SK-N-SH treated with all-trans-retinoic acid at 6 μM for 48 hours (cell line): ENCODE data around the gene CHST13.

Source experiments
- ATAC-seq: fragments of 200-7000 bp; cut with Tn5 transposase; 3 replicates; pipeline ENCODE4 v1.9.1; 2020; ENCODE audit warnings: mild to moderate bottlenecking, moderate library complexity
- ARNTL ChIP-seq: fragments of 450-650 bp; formaldehyde crosslinking; IDR thresholded peaks from 2 replicates; pipeline ENCODE4 v1.5.0; 2020; ENCODE audit warnings: low read depth, mild to moderate bottlenecking, moderate library complexity, borderline replicate concordance
- BACH2 ChIP-seq: fragments of 250-450 bp; sonication (Bioruptor Pico); IDR thresholded peaks from 2 replicates; pipeline ENCODE4 v1.9.0; 2021; ENCODE audit warnings: mild to moderate bottlenecking, borderline replicate concordance
- CSDC2 ChIP-seq: fragments of 250-450 bp; sonication (Bioruptor Pico); IDR thresholded peaks from 2 replicates; pipeline ENCODE4 v1.5.0; 2020; ENCODE audit warnings: mild to moderate bottlenecking, moderate library complexity
- ESRRG ChIP-seq: fragments of 250-450 bp; sonication (Bioruptor Pico); IDR thresholded peaks from 2 replicates; pipeline ENCODE4 v1.6.1; 2021; ENCODE audit warnings: mild to moderate bottlenecking
- GLIS3 ChIP-seq: fragments of 250-450 bp; sonication (Bioruptor Pico); IDR thresholded peaks from 2 replicates; pipeline ENCODE4 v1.5.0; 2020; ENCODE audit warnings: mild to moderate bottlenecking, moderate library complexity
- ISL1 ChIP-seq: fragments of 250-450 bp; sonication (Bioruptor Pico); IDR thresholded peaks from 2 replicates; pipeline ENCODE4 v2.1.2; 2022; ENCODE audit warnings: mild to moderate bottlenecking, moderate library complexity
- OSR1 ChIP-seq: fragments of 250-450 bp; sonication (Bioruptor Pico); IDR thresholded peaks from 2 replicates; pipeline ENCODE4 v1.8.0; 2022; ENCODE audit warnings: moderate library complexity, mild to moderate bottlenecking, inconsistent platforms
- PPARA ChIP-seq: fragments of 250-450 bp; sonication (Bioruptor Pico); IDR thresholded peaks from 2 replicates; pipeline ENCODE4 v1.5.0; 2020; ENCODE audit warnings: mild to moderate bottlenecking, borderline replicate concordance
- RARB ChIP-seq: fragments of 250-450 bp; sonication (Bioruptor Pico); IDR thresholded peaks from 2 replicates; pipeline ENCODE4 v1.8.0; 2021; ENCODE audit warnings: mild to moderate bottlenecking, moderate library complexity
- SNAI2 ChIP-seq: fragments of 250-450 bp; sonication (Bioruptor Pico); IDR thresholded peaks from 2 replicates; pipeline ENCODE4 v1.5.0; 2020; ENCODE audit warnings: mild to moderate bottlenecking, moderate library complexity
- TOX ChIP-seq: fragments of 250-450 bp; sonication (Bioruptor Pico); IDR thresholded peaks from 2 replicates; pipeline ENCODE4 v1.8.0; 2021; ENCODE audit warnings: mild to moderate bottlenecking, moderate library complexity, borderline replicate concordance
- ZC3H10 ChIP-seq: fragments of 250-450 bp; sonication (Bioruptor Pico); IDR thresholded peaks from 2 replicates; pipeline ENCODE4 v1.5.1; 2021; ENCODE audit warnings: mild to moderate bottlenecking, moderate library complexity
- ZFP3 ChIP-seq: fragments of 250-450 bp; sonication (Bioruptor Pico); IDR thresholded peaks from 2 replicates; pipeline ENCODE4 v1.5.0; 2020; ENCODE audit warnings: mild to moderate bottlenecking, moderate library complexity
- ZFP30 ChIP-seq: fragments of 450-650 bp; formaldehyde crosslinking; IDR thresholded peaks from 2 replicates; pipeline ENCODE4 v1.5.0; 2022; ENCODE audit warnings: mild to moderate bottlenecking, moderate library complexity
- ZNF565 ChIP-seq: fragments of 450-650 bp; formaldehyde crosslinking; conservative IDR thresholded peaks from 2 replicates; pipeline ENCODE4 v1.5.0; 2020; ENCODE audit warnings: low read depth, mild to moderate bottlenecking, moderate library complexity
- ZNF70 ChIP-seq: fragments of 450-650 bp; formaldehyde crosslinking; IDR thresholded peaks from 2 replicates; pipeline ENCODE4 v1.5.0; 2020; ENCODE audit warnings: mild to moderate bottlenecking, moderate library complexity
- ZNF8 ChIP-seq: fragments of 450-650 bp; formaldehyde crosslinking; IDR thresholded peaks from 2 replicates; pipeline ENCODE4 v1.5.0; 2020; ENCODE audit warnings: mild to moderate bottlenecking, moderate library complexity
- TF ChIP-seq, protein P1 (sequence below): fragments of 250-450 bp; sonication (Bioruptor Pico); IDR thresholded peaks from 2 replicates; pipeline ENCODE4 v1.8.0; 2020; ENCODE audit warnings: mild to moderate bottlenecking, moderate library complexity, borderline replicate concordance
- TF ChIP-seq, protein P2 (sequence below): fragments of 250-450 bp; sonication (Bioruptor Pico); IDR thresholded peaks from 2 replicates; pipeline ENCODE4 v1.5.0; 2020; ENCODE audit warnings: mild to moderate bottlenecking, moderate library complexity
- TF ChIP-seq, protein P3 (sequence below): fragments of 250-450 bp; sonication (Bioruptor Pico); IDR thresholded peaks from 2 replicates; pipeline ENCODE4 v1.8.0; 2021; ENCODE audit warnings: low read depth, mild to moderate bottlenecking, moderate library complexity, borderline replicate concordance
- TF ChIP-seq, protein P4 (sequence below): fragments of 250-450 bp; sonication (Bioruptor Pico); IDR thresholded peaks from 2 replicates; pipeline ENCODE4 v1.5.1; 2021; ENCODE audit warnings: mild to moderate bottlenecking, moderate library complexity
- TF ChIP-seq, protein P5 (sequence below): fragments of 250-450 bp; sonication (Bioruptor Pico); IDR thresholded peaks from 2 replicates; pipeline ENCODE4 v1.5.1; 2020; ENCODE audit warnings: low read depth, mild to moderate bottlenecking, moderate library complexity

The CHST13 gene

DNA sequence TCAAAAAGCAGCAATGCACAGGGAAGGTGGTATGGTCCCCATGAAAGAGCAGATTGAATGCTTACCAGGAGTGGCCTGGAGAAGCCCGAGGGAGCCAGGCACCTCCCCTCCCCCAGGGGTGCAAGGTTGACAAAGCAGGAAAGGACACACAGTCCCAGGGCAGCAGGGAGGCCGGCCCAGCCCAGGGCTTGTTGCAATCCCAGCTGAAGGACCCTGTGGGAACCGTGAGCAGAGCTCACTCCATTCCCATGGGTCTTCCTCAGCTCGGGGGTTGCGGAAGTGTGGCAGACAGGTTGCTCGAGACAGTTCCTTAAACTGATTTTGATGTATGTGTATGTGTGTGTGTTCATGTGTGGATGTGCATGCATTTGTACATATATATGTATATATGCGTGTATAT lies 22.2 kb upstream of the CHST13 start:
- TF ChIP-seq RARB (CRISPR knock-in tag) (no peak), ZNF8 (no peak), GLIS3 (CRISPR knock-in tag) (no peak), ISL1 (CRISPR knock-in tag) (no peak), ZC3H10 (CRISPR knock-in tag) (no peak), BACH2 (no peak), TOX (no peak), ZNF565 (CRISPR knock-in tag) (no peak), CSDC2 (CRISPR knock-in tag) (no peak), OSR1 (no peak), ZFP3 (CRISPR knock-in tag) (no peak)
- TF ChIP-seq, protein P1, sequence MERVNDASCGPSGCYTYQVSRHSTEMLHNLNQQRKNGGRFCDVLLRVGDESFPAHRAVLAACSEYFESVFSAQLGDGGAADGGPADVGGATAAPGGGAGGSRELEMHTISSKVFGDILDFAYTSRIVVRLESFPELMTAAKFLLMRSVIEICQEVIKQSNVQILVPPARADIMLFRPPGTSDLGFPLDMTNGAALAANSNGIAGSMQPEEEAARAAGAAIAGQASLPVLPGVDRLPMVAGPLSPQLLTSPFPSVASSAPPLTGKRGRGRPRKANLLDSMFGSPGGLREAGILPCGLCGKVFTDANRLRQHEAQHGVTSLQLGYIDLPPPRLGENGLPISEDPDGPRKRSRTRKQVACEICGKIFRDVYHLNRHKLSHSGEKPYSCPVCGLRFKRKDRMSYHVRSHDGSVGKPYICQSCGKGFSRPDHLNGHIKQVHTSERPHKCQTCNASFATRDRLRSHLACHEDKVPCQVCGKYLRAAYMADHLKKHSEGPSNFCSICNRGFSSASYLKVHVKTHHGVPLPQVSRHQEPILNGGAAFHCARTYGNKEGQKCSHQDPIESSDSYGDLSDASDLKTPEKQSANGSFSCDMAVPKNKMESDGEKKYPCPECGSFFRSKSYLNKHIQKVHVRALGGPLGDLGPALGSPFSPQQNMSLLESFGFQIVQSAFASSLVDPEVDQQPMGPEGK (CRISPR knock-in tag), result no peak
- TF ChIP-seq, protein P2, sequence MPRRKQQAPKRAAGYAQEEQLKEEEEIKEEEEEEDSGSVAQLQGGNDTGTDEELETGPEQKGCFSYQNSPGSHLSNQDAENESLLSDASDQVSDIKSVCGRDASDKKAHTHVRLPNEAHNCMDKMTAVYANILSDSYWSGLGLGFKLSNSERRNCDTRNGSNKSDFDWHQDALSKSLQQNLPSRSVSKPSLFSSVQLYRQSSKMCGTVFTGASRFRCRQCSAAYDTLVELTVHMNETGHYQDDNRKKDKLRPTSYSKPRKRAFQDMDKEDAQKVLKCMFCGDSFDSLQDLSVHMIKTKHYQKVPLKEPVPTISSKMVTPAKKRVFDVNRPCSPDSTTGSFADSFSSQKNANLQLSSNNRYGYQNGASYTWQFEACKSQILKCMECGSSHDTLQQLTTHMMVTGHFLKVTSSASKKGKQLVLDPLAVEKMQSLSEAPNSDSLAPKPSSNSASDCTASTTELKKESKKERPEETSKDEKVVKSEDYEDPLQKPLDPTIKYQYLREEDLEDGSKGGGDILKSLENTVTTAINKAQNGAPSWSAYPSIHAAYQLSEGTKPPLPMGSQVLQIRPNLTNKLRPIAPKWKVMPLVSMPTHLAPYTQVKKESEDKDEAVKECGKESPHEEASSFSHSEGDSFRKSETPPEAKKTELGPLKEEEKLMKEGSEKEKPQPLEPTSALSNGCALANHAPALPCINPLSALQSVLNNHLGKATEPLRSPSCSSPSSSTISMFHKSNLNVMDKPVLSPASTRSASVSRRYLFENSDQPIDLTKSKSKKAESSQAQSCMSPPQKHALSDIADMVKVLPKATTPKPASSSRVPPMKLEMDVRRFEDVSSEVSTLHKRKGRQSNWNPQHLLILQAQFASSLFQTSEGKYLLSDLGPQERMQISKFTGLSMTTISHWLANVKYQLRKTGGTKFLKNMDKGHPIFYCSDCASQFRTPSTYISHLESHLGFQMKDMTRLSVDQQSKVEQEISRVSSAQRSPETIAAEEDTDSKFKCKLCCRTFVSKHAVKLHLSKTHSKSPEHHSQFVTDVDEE (CRISPR knock-in tag), result no peak
- TF ChIP-seq, protein P3, sequence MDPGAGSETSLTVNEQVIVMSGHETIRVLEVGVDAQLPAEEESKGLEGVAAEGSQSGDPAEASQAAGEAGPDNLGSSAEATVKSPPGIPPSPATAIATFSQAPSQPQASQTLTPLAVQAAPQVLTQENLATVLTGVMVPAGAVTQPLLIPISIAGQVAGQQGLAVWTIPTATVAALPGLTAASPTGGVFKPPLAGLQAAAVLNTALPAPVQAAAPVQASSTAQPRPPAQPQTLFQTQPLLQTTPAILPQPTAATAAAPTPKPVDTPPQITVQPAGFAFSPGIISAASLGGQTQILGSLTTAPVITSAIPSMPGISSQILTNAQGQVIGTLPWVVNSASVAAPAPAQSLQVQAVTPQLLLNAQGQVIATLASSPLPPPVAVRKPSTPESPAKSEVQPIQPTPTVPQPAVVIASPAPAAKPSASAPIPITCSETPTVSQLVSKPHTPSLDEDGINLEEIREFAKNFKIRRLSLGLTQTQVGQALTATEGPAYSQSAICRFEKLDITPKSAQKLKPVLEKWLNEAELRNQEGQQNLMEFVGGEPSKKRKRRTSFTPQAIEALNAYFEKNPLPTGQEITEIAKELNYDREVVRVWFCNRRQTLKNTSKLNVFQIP (CRISPR knock-in tag), result no peak
- ATAC-seq, result no peak

DNA sequence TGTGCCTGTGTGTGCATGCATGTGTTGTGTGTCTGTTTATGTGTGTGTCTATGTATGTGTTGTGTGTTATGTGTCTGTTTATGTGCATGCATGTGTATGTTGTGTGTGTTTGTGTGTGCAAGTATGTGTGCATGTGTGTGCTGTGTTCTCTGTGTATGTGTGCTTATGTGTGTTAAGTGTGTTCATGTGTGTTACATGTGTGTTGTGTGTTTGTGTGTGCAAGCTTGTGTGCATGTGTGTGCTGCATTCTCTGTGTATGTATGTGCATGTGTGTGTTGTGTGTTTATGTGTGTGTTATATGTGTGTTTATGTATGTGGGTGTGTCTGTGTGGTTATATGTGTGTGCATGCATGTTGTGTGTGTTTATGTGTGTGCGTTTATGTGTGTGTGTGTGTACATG lies 21.3 kb upstream of the CHST13 start:
- TF ChIP-seq ZNF70 (CRISPR knock-in tag), result no peak
- TF ChIP-seq, all 23 proteins: peak for 0
- ATAC-seq, result no peak

DNA sequence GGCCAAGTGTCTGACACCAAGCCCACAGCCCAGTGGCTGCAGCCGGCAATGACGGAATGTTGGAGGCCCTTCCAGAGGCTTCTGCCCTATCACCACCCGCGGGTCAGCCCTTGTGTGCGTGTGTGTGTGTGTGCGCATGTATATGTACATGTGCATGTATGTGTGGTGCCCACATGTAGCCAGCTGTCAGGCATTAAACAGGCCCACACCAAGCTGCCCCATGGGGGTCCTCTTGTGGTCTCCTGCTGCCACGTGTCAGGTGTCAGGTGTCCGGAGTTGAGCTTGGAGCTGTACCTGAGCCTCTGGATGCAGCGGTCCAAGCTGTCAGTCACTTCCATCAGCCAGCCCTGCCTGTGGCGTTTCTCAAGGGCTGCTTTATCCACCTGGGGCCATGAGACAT lies 20.3 kb upstream of the CHST13 start:
- TF ChIP-seq ZNF70 (CRISPR knock-in tag) (no peak), ZFP3 (CRISPR knock-in tag) (no peak), TOX (no peak), ZC3H10 (CRISPR knock-in tag) (no peak), ISL1 (CRISPR knock-in tag) (no peak), ZNF565 (CRISPR knock-in tag) (no peak)
- TF ChIP-seq, protein P4, sequence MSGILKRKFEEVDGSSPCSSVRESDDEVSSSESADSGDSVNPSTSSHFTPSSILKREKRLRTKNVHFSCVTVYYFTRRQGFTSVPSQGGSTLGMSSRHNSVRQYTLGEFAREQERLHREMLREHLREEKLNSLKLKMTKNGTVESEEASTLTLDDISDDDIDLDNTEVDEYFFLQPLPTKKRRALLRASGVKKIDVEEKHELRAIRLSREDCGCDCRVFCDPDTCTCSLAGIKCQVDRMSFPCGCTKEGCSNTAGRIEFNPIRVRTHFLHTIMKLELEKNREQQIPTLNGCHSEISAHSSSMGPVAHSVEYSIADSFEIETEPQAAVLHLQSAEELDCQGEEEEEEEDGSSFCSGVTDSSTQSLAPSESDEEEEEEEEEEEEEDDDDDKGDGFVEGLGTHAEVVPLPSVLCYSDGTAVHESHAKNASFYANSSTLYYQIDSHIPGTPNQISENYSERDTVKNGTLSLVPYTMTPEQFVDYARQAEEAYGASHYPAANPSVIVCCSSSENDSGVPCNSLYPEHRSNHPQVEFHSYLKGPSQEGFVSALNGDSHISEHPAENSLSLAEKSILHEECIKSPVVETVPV (CRISPR knock-in tag), result no peak
- TF ChIP-seq, all 23 proteins: peak for 0
- ATAC-seq, result no peak

DNA sequence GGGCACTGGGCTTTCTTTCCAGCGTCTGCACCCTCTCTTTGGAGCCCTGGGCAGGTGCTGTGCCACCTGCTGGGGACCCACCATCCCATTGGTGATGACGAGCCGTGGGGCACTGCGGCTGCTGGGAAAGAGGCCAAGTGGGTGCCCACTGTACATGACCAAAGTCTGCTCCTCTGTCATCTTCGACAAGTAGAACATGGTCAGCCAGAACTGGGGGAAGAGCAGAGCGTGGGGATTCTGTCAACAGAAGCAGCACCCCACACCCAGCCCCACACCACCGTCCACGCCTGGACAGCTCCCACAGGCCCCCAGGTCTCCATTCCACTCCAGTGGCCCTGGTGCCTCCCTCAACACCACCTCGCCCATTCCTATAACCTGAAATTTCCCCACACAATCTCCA lies 16.1 kb upstream of the CHST13 start:
- no peak for ATAC-seq
- TF ChIP-seq TOX (no peak), OSR1 (no peak), ESRRG (CRISPR knock-in tag) (no peak), RARB (CRISPR knock-in tag) (no peak), GLIS3 (CRISPR knock-in tag) (no peak), SNAI2 (CRISPR knock-in tag) (no peak), ARNTL (CRISPR knock-in tag) (no peak), ZC3H10 (CRISPR knock-in tag) (no peak), PPARA (CRISPR knock-in tag) (no peak), ZNF8 (no peak), ZFP30 (no peak), CSDC2 (CRISPR knock-in tag) (no peak), ISL1 (CRISPR knock-in tag) (no peak)
- TF ChIP-seq, protein P2 (CRISPR knock-in tag), result no peak
- TF ChIP-seq, protein P3 (CRISPR knock-in tag), result no peak
- TF ChIP-seq, protein P5, sequence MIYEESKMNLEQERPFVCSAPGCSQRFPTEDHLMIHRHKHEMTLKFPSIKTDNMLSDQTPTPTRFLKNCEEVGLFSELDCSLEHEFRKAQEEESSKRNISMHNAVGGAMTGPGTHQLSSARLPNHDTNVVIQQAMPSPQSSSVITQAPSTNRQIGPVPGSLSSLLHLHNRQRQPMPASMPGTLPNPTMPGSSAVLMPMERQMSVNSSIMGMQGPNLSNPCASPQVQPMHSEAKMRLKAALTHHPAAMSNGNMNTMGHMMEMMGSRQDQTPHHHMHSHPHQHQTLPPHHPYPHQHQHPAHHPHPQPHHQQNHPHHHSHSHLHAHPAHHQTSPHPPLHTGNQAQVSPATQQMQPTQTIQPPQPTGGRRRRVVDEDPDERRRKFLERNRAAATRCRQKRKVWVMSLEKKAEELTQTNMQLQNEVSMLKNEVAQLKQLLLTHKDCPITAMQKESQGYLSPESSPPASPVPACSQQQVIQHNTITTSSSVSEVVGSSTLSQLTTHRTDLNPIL, result no peak
